NCI-H1105 treated with DMSO at 0.1 percent for 48 hours (cell line): ENCODE measurements around the gene FAM24B.
"Not testable (repeated sequence)": the region's sequence is repeated elsewhere in the genome, so short reads cannot be mapped to it uniquely, and the experiment has no call there.

Experiments
- DNase-seq: peaks from one replicate; lab custom pipeline; 2025; lab: John Stamatoyannopoulos, UW

The FAM24B gene

DNA sequence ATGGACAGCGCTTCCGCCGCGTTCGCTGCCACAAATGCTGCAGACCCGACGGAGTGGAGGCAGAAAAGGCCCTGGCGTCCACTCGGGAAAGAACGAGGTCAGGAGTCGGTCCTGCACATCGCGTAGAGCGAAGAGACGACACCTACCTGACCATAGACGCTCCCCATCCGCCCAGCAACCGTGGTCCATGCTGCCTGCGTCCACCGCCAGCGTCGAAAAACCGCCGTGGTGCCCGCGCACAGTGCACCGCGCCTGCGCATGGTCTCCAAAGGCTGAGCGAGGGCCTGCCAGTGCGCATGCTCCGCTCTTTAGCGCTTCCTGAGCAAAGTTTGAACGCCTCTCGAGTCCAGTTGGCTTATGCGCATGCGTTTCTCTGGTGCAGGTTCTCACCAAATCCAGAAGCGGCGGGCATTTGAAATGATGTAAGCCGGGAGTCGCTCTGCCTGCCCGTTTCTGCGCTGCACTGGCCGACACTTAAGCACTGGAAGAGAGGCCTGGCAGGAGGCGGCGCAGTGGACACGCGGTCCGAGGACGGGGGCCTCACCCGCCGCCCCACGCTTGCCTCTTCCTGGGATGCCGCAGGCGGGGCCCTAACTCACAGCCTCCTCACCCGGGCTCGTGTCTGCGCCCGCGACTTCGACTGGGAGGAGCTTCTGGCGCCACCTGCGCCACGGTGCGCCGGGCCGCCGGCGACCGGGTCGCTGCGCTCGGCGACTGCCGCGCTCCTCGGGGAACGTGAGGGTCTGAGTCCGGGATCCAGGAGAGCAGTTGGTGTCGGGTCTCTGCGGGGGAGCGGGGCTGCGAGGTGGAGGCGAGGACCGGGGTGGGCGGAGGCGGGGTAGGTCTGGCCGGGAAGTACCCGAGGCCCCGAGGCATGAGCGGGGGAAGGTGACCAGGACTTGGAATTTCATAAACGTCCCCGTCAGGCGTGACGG is at the start of gene FAM24B:
Gene FAM24B, minus strand, starts transcription at position 243 of the 935 bp plus-strand sequence. CDS start 29,066 bp downstream, outside the sequence.
- peak; percentile 93 for DNase-seq

DNA sequence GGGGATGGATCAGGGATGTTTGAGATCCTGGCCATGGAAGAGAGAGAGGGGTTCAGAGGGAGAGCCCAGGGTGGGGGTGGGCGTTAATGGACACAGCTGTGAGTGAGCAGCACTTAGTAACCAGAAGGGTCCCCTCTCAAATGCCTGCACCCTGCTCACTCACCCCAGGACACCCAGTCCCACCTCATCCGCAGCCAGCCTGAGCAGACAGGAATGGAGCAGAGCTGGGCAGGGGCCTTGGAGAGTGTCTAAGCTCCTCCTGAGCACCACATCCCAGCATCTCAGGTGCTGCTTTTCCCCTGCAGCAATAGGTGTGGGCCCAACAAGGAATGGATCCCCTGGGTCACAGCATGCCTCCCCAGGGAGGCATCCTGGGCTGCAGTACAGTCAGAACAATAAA is 36.3 kb upstream of the FAM24B start:
- no peak for DNase-seq

DNA sequence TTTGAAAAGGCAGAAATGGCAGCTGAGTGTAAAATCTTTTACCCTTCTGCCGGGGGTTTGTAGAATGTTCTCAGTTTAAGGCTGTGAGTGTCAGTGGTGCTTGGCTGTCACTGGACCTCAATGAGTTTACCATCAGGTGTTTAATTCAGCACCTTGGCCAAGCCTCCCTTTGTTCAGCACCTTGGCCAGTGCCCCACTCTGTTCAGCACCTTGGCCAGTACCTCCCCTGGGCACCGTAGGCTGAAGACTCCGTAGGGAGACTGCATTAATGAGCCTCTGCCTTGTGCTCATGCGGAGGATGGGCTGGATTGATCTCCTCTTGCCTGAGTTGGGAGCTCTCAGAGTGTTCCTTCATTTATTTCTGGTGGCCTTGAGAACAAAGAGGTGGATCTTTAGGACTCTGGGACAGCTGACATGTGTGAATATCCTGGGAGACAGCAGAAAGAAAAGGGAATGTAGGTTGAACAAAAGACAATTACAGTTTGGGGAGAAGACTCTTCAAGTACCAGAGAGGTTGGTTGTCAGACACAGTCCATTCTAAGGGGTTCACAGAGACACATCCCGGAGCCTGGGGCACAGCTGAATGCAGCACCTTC is 32.6 kb upstream of the FAM24B start:
- DNase-seq = no peak

GRCh38 chr10:122910310-122910709 is 30.9 kb upstream of the FAM24B start, which contains the start of gene FAM24A:
Gene FAM24A, plus strand, starts transcription at chr10:122910610. Its CDS starts 1,025 bp downstream, at chr10:122911635.
- DNase-seq = no peak

DNA sequence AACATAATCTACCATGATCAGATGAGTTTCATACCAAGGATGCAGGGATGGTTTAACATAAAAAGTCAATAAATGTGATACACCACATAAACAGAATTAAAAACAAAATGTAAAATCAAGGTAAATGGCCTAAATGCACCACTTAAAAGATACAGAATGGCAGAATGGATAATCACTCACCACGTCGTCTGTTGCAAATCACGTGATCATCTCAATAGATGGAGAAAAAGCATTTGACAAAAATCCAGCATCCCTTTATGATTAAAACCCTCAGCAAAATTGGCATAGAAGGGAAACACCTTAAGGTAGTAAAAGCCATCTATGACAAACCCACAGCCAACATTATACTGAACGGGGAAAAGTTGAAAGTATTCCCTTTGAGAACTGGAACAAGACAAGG is 24.5 kb upstream of the FAM24B start:
- DNase-seq = not testable (repeated sequence)

DNA sequence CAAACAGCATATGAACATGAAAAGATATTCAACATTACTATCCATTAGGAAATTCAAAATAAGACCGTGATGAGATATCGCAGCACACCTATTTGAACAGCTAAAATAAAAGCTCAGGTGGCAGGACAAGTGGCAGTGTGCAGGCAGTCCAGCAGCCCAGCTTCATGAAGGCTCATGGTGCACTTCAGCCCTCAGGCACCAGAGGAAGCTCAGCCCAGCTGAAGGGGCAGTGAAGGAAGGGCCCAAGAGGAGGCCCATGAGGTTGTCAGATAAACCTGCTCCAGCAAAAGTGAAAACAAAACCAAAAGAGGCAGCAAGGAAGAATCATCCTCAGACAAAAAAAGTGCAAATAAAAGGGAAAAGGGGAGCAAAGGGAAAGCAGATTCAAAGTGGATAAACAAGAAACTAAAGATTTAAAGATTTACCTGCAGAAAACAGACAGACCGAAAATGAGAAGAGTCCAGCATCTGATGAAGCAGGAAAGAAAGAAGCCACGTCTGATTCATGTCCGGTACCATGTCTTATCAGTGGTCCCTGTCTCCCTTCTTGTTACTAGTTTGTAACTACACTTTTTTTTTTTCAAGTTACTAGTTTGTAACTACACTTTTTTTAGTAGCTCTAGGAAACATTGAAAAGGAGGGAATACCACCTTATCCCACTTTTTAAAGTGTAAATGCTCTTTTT is 15.0 kb upstream of the FAM24B start:
- no peak for DNase-seq

DNA sequence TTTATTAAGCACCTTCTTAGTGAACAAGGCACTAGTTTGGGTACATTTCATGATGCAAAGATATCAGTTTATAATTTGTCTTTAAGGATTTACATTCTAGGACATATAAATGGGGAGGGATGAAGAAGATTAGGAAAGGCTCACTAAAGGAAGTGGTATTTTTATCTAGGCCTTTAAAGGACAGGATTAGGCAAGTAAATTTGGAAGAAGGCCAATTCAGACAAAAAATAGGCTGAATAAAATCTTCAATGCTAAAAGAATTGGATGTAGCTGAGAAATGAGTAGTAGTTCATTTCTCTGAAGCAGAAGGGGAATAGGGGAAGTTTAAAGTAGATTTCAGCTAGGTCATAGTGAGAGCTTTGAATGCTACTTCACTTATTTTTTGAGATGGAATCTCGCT is 4.8 kb upstream of the FAM24B start:
- no peak for DNase-seq

DNA sequence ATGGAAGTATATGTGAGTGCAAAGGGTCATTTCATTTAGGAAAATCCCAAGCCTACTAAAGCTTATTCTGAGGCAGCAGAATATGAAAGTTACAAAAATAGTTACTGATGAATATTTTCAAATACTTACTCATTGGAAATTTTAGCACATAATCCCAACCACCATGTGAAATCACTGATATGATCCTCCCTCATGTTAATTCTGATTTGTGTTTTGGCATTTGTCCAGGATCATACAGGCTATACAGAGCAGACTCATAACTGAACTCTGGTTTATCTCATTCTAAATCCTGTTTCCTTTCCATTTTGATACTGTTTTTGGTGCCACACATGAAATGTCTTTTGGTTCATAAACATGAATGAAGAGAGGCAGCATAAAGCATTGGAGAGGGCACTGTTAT is 3.4 kb upstream of the FAM24B start:
- DNase-seq = no peak

DNA sequence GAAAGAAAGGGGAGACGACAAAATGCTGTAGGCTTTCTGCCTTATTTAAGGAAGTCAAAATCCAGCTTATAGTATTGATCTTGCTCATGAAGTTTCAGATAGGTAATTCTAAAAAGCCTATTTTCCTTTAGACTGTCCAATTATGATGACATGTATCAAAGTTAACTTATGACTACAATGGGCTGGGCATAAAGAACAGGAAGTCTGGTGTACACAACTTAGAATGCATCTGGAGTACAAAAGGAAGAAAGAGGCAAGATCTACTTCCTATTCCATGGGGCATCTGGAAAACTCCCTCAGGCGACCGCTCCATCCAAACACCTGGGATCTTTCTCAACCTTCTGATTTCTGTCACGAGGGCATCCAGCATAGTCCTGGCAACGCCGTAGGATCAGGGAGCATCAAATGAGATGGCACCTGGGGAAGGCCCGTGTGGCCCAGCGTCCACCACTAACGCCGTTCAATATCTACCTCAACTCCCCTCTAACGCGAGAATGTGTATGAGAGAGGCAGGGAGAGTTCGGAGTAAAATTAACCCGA is 512 bp downstream of the FAM24B start:
- peak; percentile 49 for DNase-seq

DNA sequence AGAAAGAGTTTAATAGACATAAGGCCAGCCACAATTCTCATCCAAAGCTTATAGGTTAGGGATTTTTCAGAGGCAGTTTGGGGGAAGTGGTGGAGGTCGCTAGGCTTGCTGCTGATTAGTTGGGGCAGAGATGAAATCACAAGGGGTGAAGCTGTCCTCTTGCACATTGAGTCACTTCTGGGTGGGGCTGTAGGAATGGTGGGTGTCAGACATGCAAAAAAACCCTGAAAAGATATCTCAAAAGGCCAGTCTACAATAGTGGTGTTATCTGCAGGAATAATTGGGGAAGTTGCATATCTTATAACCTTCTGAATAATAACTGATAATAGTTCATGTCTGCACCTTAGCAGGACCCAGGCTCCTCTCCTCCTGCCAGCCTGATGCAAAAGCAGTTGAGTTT is 2.1 kb downstream of the FAM24B start:
- DNase-seq = no peak

- no peak for DNase-seq
Observed at GRCh38 chr10:122876467-122876855, 2.9 kb downstream of the FAM24B start.

- no peak for DNase-seq
Observed at GRCh38 chr10:122875843-122876466, 3.4 kb downstream of the FAM24B start.

DNA sequence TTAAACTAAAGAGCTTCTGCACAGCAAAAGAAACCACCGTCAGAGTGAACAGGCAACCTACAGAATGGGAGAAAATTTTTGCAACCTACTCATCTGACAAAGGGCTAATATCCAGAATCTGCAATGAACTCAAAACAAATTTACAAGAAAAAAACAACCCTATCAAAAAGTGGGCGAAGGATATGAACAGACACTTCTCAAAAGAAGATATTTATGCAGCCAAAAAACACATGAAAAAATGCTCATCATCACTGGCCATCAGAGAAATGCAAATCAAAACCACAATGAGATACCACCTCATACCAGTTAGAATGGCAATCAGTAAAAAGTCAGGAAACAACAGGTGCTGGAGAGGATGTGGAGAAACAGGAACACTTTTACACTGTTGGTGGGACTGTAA is 7.4 kb downstream of the FAM24B start:
- not testable (repeated sequence) for DNase-seq

DNA sequence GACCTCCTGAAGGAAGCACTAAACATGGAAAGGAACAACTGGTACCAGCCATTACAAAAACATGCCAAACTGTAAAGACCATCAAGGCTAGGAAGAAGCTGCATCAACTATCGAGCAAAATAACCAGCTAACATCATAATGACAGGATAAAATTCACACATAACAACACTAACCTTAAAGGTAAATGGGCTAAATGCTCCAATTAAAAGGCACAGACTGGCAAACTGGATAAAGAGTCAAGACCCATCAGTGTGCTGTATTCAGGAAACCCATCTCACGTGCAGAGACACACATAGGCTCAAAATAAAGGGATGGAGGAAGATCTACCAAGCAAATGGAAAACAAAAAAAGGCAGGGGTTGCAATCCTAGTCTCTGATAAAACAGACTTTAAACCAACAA is 10.6 kb downstream of the FAM24B start:
- not testable (repeated sequence) for DNase-seq

DNA sequence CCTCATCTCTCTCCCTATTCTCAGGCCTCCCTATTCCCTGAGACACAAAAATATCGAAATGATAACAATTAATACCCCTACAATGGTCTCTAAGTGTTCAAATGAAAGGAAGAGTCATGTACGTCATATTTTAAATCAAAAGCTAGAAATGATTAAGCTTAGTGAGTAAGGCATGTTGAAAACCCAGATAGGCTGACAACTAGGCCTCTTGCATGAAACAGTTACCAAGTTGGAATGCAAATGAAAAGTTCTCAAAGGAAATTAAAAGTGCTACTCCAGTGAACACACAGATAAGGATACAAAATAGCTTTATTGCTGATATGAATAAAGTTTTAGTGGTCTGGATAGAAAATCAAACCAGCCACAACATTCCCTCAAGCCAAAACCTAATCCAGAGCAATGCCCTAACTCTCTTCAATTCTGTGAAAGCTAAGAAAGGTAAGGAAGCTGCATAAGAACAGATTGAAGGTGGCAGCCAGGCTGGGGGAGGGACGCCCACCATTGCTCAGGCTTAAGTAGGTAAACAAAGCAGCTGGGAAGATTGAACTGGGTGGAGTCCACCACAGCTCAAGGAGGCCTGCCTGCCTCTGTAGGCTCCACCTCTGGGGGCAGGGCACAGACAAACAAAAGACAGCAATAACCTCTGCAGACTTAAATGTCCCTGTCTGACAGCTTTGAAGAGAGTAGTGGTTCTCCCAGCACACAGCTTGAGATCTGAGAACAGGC is 12.5 kb downstream of the FAM24B start:
- not testable (repeated sequence) for DNase-seq

GRCh38 chr10:122864901-122865300 is 14.5 kb downstream of the FAM24B start:
- no peak for DNase-seq

GRCh38 chr10:122864194-122864592 is 15.2 kb downstream of the FAM24B start:
- DNase-seq = no peak

GRCh38 chr10:122863216-122864193 is 15.9 kb downstream of the FAM24B start:
- no peak for DNase-seq

GRCh38 chr10:122861711-122862161 is 17.6 kb downstream of the FAM24B start:
- DNase-seq = no peak

- DNase-seq = no peak
Observed at GRCh38 chr10:122859527-122859926, 19.9 kb downstream of the FAM24B start.
